Hippocampal formation (tissue), 2 donors: ENCODE measurements around the gene C17orf113.

Source experiments
- DNase-seq, 2 donors: peaks; one replicate each; lab custom pipeline; 2025; lab: John Stamatoyannopoulos, UW

Gene C17orf113

GRCh38 chr17:42072323-42073187 is 22.2 kb upstream of the C17orf113 start:
- DNase-seq: no peak

DNA sequence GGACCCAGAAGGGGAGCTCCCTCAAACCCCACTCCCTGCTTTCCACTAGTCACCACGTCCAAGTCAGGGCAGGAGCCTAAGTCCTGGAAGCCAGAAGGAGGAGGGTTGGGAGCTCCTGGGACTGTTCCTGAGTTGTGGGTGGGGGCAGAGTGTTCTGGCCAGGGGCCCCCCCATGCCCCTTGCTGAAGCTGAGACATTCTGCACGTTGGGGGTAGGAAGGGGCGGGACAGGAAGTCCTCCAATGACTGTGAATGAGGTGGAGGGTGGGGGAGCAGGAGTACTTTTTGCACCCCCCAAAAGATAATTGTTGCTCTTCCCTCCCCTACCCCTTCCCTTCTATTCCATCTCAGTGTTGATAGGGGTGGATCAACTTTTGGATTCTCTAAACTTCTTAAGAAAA is 21.4 kb upstream of the C17orf113 start:
- DNase-seq: no peak

GRCh38 chr17:42068979-42069378 is 18.6 kb upstream of the C17orf113 start:
- DNase-seq: no peak

- peak in 1 of 2 donors; percentile 31 for DNase-seq
Observed at GRCh38 chr17:42067371-42068091, 17.1 kb upstream of the C17orf113 start.

GRCh38 chr17:42065201-42065600 is 14.8 kb upstream of the C17orf113 start:
- no peak for DNase-seq

- DNase-seq: no peak
Observed at GRCh38 chr17:42062681-42063080, 12.3 kb upstream of the C17orf113 start.

- no peak for DNase-seq
Observed at GRCh38 chr17:42061646-42062487, 11.5 kb upstream of the C17orf113 start.

- DNase-seq: no peak
Observed at GRCh38 chr17:42060231-42060630, 9.8 kb upstream of the C17orf113 start.

DNA sequence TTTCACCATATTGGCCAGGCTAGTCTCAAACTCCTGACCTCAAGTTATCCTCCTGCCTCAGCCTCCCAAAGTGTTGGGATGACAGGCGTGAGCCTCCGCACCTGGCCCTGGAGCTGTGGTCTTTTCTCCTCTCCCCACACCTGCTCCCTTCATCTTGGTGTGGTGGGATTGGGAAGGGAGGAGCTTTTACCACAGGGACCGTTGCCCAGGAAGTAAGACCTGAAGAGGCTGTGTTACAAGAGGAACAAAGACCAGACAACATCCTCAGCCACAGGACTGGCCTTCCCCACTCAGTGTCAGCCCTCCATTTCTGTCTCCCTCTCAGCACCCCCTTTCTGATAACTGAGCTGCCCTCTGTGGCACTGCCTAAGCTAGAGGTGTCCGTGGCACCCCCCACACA is 9.4 kb upstream of the C17orf113 start:
- no peak for DNase-seq

DNA sequence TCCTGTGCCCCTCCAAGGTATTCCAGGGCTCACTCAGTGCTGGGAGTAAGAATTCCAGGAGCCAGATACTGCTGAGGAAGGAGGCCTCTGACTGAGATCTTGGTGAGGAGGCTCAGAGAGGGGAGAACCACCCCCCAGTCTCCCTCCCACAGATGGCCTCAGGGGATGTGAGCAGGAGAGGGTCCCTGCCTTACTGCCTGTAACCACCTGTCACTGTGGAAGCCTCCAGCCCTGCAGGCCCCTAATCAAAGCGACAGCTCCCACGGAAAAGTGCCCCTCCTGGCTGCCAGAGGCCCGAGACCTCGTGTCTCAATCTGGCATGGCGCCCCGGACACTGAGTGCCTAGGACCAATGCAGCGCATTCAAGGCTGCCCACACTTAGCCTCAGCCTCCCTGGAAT is 7.7 kb upstream of the C17orf113 start:
- no peak for DNase-seq

- no peak for DNase-seq
Observed at GRCh38 chr17:42056635-42057034, 6.2 kb upstream of the C17orf113 start.

- no peak for DNase-seq
Observed at GRCh38 chr17:42055496-42055895, 5.1 kb upstream of the C17orf113 start.

DNA sequence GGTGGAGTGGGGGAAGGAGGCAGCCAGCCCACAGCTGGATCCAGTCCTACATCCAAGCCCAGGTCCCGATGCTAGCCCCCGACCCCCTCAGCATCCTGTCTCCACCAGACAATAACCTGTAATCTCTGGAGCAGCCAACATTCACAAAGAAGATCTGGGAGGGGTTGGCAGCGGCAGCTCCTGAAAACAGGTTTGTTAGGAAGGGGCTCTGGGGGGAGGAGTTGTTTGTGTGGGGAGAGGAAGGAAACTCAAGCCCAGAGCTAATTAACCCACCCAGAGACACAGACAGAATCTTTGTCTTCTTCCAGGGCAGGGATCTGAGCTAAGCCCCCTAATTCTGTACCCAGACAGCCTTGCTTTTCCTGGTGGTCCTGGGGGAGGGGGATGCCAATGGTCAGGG is 4.6 kb upstream of the C17orf113 start:
- no peak for DNase-seq

- no peak for DNase-seq
Observed at GRCh38 chr17:42053731-42054500, 3.5 kb upstream of the C17orf113 start.

DNA sequence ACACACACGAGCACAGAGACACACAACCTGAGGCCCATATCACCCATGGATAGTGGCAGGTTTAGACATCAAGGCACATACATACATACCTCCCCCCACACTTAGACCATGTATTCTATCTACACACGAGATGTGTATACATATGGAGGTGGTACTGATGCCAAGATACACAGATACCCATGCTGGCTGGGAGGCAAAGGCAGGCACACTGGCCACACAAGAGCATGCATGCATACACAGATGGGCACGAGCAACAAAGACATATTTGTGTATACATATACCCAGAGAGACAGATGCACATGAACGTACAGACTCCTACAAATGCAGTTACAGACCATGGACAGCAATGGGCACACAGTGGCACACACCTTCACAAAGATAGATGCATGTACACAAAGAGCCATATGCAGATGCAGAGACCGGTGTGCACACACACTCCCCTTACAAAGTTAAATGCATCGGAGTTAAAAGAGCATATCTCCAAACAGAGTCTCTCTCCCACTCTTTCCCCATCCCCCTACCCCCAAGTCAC is 2.0 kb upstream of the C17orf113 start:
- no peak for DNase-seq

DNA sequence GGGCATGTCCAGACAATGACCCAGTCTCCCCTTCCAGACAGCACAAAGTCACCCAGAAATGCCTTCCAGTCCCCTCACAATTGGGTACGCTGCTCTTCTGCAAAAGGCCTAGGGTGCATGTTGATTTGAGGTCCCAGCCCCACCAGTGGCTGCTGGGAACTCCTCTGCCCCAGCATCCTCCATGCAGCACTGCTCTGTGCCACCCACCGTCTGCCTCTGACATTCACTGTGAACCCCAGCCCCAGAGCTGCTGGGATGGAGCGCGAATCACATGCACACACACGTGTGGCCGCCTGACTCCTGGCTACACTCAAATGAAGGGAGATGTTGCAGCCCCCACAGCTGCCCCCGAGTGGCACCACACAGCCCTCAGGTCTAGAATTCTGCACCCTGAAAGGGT is 1.2 kb upstream of the C17orf113 start:
- no peak for DNase-seq

DNA sequence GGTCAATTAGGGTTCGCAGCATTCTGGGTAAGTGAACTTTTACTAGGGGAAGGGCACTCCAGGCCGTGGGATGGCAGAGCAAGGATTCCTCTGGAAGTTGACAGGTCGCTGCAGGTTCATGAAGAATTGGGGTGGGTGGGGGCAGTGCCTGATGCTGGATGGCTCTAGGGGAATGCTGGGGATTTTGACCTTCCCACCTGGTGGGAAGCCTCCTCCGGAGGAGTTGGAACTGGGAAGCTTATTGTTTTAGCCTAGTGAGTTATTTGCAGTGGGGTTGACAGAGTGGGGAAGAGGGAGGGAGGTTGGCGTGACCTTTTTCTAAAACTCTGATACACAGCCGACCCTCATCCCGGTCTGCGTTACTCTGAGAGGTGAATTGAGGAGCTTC is 606 bp upstream of the C17orf113 start:
- no peak for DNase-seq

GRCh38 chr17:42049834-42050392 is 488 bp downstream of the C17orf113 start:
- DNase-seq: no peak

- no peak for DNase-seq
Observed at GRCh38 chr17:42047343-42047742, 3.1 kb downstream of the C17orf113 start.

GRCh38 chr17:42045719-42046118 is 4.7 kb downstream of the C17orf113 start:
- DNase-seq: no peak
